Loucy (cell line): ENCODE data around the gene CD37.

ENCODE experiments used
- H2AFZ ChIP-seq: fragments of 200-600 bp; sonication (generic); 2 replicates; pipeline ENCODE4 v1.6.0; 2016; ENCODE audit warnings: antibody characterized with exemption, mild to moderate bottlenecking, low read length, moderate library complexity
- H3F3A ChIP-seq: fragments of 200-600 bp; 2 replicates; pipeline ENCODE4 v1.6.0; 2016; ENCODE audit warnings: antibody characterized with exemption, low read depth, mild to moderate bottlenecking
- H3K27me3 ChIP-seq: fragments of 200-600 bp; sonication (generic); 2 replicates; pipeline ENCODE4 v1.6.1; 2014; ENCODE audit warnings: low read length, mild to moderate bottlenecking; ENCODE audit not compliant: insufficient read depth, poor library complexity, severe bottlenecking
- H3K36me3 ChIP-seq: fragments of 200-600 bp; sonication (generic); 2 replicates; pipeline ENCODE4 v1.6.1; 2016; ENCODE audit warnings: low read length; ENCODE audit not compliant: insufficient read depth
- H3K4me1 ChIP-seq: fragments of 200-600 bp; sonication (generic); 2 replicates; pipeline ENCODE4 v1.5.1; 2014; ENCODE audit warnings: low read length, mild to moderate bottlenecking; ENCODE audit not compliant: insufficient read depth, poor library complexity, severe bottlenecking
- H3K4me2 ChIP-seq: fragments of 200-600 bp; sonication (generic); 2 replicates; pipeline ENCODE4 v1.6.0; 2014; ENCODE audit warnings: antibody characterized with exemption, low read length, low read depth, mild to moderate bottlenecking; ENCODE audit not compliant: poor library complexity, severe bottlenecking
- H3K4me3 ChIP-seq: fragments of 200-600 bp; sonication (generic); 2 replicates; pipeline ENCODE4 v1.5.1; 2014; ENCODE audit warnings: low read length, mild to moderate bottlenecking, mixed read lengths; ENCODE audit not compliant: poor library complexity, severe bottlenecking
- H3K79me2 ChIP-seq: fragments of 200-600 bp; sonication (generic); 2 replicates; pipeline ENCODE4 v1.6.1; 2014; ENCODE audit warnings: low read length; ENCODE audit not compliant: insufficient read depth
- H3K9ac ChIP-seq: fragments of 200-600 bp; sonication (generic); 2 replicates; pipeline ENCODE4 v1.6.0; 2014; ENCODE audit warnings: mild to moderate bottlenecking, low read depth, low read length, moderate library complexity; ENCODE audit not compliant: poor library complexity, severe bottlenecking
- H3K9me2 ChIP-seq: fragments of 200-600 bp; sonication (generic); replicated peaks from 2 replicates; pipeline ENCODE4 v1.6.1; 2016; ENCODE audit warnings: low read depth, low read length, mixed read lengths
- H3K9me3 ChIP-seq: fragments of 200-600 bp; sonication (generic); 2 replicates; pipeline ENCODE4 v1.6.1; 2014; ENCODE audit warnings: mild to moderate bottlenecking, antibody characterized with exemption, low read length, low read depth; ENCODE audit not compliant: insufficient read depth
- H4K20me1 ChIP-seq: fragments of 200-600 bp; sonication (generic); 2 replicates; pipeline ENCODE4 v1.6.0; 2014; ENCODE audit warnings: antibody characterized with exemption, low read length, mild to moderate bottlenecking; ENCODE audit not compliant: insufficient read depth, poor library complexity, severe bottlenecking
- EZH2phosphoT487 ChIP-seq: fragments of 200-600 bp; IDR thresholded peaks from 2 replicates; pipeline ENCODE4 v1.6.1; 2018; ENCODE audit warnings: antibody characterized with exemption, mild to moderate bottlenecking, moderate library complexity, borderline replicate concordance
- TF ChIP-seq, protein P1 (sequence below): fragments of 200-600 bp; sonication (generic); conservative IDR thresholded peaks from 2 replicates; pipeline ENCODE4 v1.5.1; 2014; ENCODE audit warnings: mild to moderate bottlenecking, antibody characterized with exemption, low read length

Gene CD37

DNA sequence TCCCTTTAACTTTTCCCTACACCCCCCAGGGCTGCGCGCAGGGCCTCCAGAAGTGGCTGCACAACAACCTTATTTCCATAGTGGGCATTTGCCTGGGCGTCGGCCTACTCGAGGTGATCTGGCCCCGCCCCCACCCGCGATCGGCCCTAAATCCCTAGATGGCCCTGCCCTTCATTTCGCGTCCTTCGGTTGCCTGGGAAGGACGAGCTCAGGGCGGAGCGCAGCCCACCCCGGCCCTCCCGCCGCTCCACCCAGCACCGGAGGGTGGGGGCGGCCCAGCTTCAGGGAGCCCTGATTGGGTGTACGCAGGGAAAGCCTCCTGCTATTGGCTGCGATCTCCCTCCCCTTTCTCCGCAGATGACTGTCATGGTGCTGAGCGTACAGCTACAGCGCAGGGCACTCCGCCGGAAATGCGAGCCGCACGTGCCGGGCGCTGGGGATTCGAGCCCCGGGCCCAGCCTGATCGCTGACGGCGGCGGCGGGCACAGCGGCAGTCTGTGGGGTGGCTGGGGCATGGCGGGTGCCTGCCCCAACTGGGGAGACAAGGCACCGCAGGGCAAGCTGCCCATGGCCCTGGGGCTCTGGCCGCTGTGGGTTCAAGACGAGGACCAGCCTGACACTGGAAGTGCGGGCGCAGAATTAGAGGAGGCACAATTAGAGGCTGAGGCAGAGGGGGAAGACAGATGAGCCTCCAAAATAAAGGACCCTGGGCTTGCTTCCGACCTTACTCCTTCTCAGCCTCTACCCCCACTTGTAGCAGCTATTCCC, 4.3 kb downstream of the CD37 start:
- no peaks in the 10 kb centered on the region for H3K27me3 ChIP-seq
- peaks cover 26% of the 10 kb centered on the region for H3K4me1 ChIP-seq
- no peak for TF ChIP-seq EZH2phosphoT487
- TF ChIP-seq, protein P1, sequence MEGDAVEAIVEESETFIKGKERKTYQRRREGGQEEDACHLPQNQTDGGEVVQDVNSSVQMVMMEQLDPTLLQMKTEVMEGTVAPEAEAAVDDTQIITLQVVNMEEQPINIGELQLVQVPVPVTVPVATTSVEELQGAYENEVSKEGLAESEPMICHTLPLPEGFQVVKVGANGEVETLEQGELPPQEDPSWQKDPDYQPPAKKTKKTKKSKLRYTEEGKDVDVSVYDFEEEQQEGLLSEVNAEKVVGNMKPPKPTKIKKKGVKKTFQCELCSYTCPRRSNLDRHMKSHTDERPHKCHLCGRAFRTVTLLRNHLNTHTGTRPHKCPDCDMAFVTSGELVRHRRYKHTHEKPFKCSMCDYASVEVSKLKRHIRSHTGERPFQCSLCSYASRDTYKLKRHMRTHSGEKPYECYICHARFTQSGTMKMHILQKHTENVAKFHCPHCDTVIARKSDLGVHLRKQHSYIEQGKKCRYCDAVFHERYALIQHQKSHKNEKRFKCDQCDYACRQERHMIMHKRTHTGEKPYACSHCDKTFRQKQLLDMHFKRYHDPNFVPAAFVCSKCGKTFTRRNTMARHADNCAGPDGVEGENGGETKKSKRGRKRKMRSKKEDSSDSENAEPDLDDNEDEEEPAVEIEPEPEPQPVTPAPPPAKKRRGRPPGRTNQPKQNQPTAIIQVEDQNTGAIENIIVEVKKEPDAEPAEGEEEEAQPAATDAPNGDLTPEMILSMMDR: no peak
- no peak overlapping the region for H2AFZ ChIP-seq
- no peak overlapping the region for H3K9ac ChIP-seq
- 0 out of 2 replicates have a peak, but pooled peaks cover 5% of the 10 kb centered on the region for H3F3A ChIP-seq
- H3K4me3 ChIP-seq: peak overlapping the region; percentile 35
- H4K20me1 ChIP-seq: no peaks in the 10 kb centered on the region
- peak overlapping the region; percentile 61 for H3K4me2 ChIP-seq
- H3K36me3 ChIP-seq: no peaks in the 10 kb centered on the region
- no peaks in the 10 kb centered on the region for H3K9me2 ChIP-seq
- H3K9me3 ChIP-seq: no peaks in the 10 kb centered on the region
- peaks cover 16% of the 10 kb centered on the region; the same call in 1 of the 2 replicates for H3K79me2 ChIP-seq

DNA sequence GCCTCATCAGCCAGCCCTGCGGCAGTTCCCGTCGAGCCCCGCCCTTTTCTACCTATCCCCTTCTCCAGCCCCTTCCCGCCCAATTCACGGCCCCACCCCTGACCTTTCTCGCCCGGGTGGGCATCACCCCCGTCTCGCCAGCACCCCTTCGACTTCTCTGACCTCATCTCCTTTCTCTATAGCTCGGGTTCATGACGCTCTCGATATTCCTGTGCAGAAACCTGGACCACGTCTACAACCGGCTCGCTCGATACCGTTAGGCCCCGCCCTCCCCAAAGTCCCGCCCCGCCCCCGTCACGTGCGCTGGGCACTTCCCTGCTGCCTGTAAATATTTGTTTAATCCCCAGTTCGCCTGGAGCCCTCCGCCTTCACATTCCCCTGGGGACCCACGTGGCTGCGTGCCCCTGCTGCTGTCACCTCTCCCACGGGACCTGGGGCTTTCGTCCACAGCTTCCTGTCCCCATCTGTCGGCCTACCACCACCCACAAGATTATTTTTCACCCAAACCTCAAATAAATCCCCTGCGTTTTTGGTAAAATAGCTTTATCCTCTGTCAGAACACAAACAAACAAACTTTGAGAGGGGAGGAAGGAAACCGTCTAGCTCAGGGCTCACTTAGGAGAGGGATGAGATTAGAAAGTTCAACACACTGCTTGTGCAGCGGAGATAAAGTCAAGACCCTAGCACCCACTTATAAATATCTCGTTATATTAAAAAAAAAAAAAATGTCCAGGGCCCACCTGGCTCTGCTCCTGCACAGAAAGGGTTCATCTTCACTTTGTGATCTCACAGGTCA, 5.1 kb downstream of the CD37 start:
- Histone ChIP-seq H3K79me2 (peaks cover 13% of the 10 kb centered on the region; the same call in 1 of the 2 replicates), H2AFZ (no peak overlapping the region), H3K4me3 (peak overlapping the region; percentile 35), H4K20me1 (no peaks in the 10 kb centered on the region), H3K9me2 (no peaks in the 10 kb centered on the region), H3K9ac (no peak overlapping the region), H3K4me1 (peaks cover 20% of the 10 kb centered on the region), H3K4me2 (peak overlapping the region; percentile 61), H3F3A (0 out of 2 replicates have a peak, but pooled peaks cover 5% of the 10 kb centered on the region), H3K36me3 (no peaks in the 10 kb centered on the region), H3K9me3 (no peaks in the 10 kb centered on the region), H3K27me3 (no peaks in the 10 kb centered on the region)
- TF ChIP-seq EZH2phosphoT487: no peak
- TF ChIP-seq, protein P1: no peak

DNA sequence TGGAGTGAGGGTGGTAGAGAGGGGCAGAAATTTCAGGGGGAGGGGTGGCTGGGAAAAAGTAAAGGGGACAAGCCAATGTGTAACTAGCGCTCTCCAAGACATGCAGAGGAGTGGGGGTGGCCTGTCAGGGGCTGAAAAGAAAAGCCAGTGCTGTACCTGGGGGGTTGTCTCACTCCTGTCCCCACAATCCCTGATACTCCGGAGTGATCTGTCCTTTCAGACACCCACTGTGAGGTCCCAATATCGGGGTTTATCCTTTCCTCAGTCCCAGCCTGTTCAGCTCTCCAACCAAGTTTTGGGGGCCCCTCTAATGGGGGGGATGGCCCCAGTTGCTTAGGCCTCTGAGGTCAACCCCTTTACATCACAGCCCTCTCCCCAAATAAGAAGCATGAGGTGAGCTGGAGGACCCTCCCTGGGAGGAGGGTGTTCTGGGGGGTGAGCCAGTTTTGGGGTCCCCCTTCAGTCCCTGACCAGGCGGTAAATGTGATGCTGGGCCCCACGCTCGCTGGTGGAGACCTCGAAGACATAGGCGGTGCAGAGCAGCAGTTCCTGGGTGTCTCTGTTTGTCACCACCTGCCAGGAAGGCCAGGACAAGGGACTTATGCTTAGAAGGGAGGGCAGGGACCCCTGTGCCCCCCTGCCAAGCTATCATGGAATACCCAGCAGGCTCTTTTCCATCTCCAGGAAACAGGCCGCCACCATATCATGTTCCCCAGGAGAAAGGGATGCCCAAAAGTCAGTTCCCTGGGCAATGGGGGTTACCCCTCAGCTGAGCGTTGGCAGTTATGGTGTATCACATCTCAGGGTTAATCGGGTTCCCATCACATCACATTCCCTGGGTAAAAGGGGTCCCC, 5.9 kb downstream of the CD37 start:
- H3K9ac ChIP-seq: no peak overlapping the region
- no peaks in the 10 kb centered on the region for H3K27me3 ChIP-seq
- no peak overlapping the region for H2AFZ ChIP-seq
- peak overlapping the region; percentile 61 for H3K4me2 ChIP-seq
- TF ChIP-seq, protein P1: no peak
- no peak for TF ChIP-seq EZH2phosphoT487
- H3K36me3 ChIP-seq: no peaks in the 10 kb centered on the region
- no peaks in the 10 kb centered on the region for H4K20me1 ChIP-seq
- peaks cover 6% of the 10 kb centered on the region; the same call in 1 of the 2 replicates for H3K79me2 ChIP-seq
- no peaks in the 10 kb centered on the region for H3K9me3 ChIP-seq
- 0 out of 2 replicates have a peak, but pooled peaks cover 5% of the 10 kb centered on the region for H3F3A ChIP-seq
- H3K4me3 ChIP-seq: peak overlapping the region; percentile 35
- H3K9me2 ChIP-seq: no peaks in the 10 kb centered on the region
- peaks cover 17% of the 10 kb centered on the region for H3K4me1 ChIP-seq
